T-helper 1 cell (primary cell): ENCODE results near the gene IRGQ.
"Not testable (repeated sequence)": the region's sequence is repeated elsewhere in the genome, so short reads cannot be mapped to it uniquely, and the experiment has no call there.

Experiments used
- DNase-seq, 5 donors: peaks; one replicate each; pipeline ENCODE4 v3.0.0-alpha.2; 2012 to 2020

Gene IRGQ

GRCh38 chr19:43569657-43570056 is 26.3 kb downstream of the IRGQ start:
- no peak for DNase-seq

GRCh38 chr19:43564800-43565199 is 31.1 kb downstream of the IRGQ start:
- DNase-seq = no peak

GRCh38 chr19:43563816-43564457 is 32.0 kb downstream of the IRGQ start:
- no peak for DNase-seq

- peak; percentile 49 to 94 (median 66) for DNase-seq
Measured at GRCh38 chr19:43562698-43563241, 33.2 kb downstream of the IRGQ start.

- peak in 1 of 5 donors; percentile 7 for DNase-seq
Measured at GRCh38 chr19:43562226-43562697, 33.7 kb downstream of the IRGQ start.

- DNase-seq = no peak
Measured at GRCh38 chr19:43561139-43561970, 34.6 kb downstream of the IRGQ start.

- no peak for DNase-seq
Measured at GRCh38 chr19:43560687-43561086, 35.2 kb downstream of the IRGQ start.

- peak; percentile 52 to 83 (median 74) for DNase-seq
Measured at GRCh38 chr19:43555185-43555770, 40.7 kb downstream of the IRGQ start.

GRCh38 chr19:43554317-43554895 is 41.5 kb downstream of the IRGQ start:
- DNase-seq = no peak

GRCh38 chr19:43553656-43554055 is 42.3 kb downstream of the IRGQ start:
- no peak for DNase-seq

GRCh38 chr19:43552616-43553015 is 43.3 kb downstream of the IRGQ start:
- no peak for DNase-seq

GRCh38 chr19:43552198-43552450 is 43.8 kb downstream of the IRGQ start:
- no peak for DNase-seq

- no peak for DNase-seq
Measured at GRCh38 chr19:43551399-43552197, 44.3 kb downstream of the IRGQ start.

GRCh38 chr19:43548706-43549105 is 47.2 kb downstream of the IRGQ start:
- DNase-seq = no peak

- not testable (repeated sequence) for DNase-seq
Measured at GRCh38 chr19:43547926-43548325, 48.0 kb downstream of the IRGQ start.

- no peak for DNase-seq
Measured at GRCh38 chr19:43546581-43546980, 49.4 kb downstream of the IRGQ start.

GRCh38 chr19:43545981-43546380 is 50.0 kb downstream of the IRGQ start:
- DNase-seq = no peak

- DNase-seq = no peak
Measured at GRCh38 chr19:43545276-43545675, 50.7 kb downstream of the IRGQ start.

- no peak for DNase-seq
Measured at GRCh38 chr19:43544077-43544476, 51.9 kb downstream of the IRGQ start.

GRCh38 chr19:43541920-43542650 is 53.8 kb downstream of the IRGQ start:
- no peak for DNase-seq

GRCh38 chr19:43540381-43540780 is 55.6 kb downstream of the IRGQ start:
- DNase-seq = no peak

GRCh38 chr19:43538922-43539321 is 57.0 kb downstream of the IRGQ start:
- DNase-seq = no peak
